GM19035 (cell line): ENCODE data around the gene TCF7L2.

Experiments used
- ATAC-seq: cut with Tn5 transposase; IDR thresholded peaks from one replicate; pipeline ENCODE4 v1.9.1; 2021; ENCODE audit not compliant: unreplicated experiment

Gene TCF7L2

GRCh38 chr10:112991888-112992491 is 41.9 kb downstream of the TCF7L2 start:
- ATAC-seq = no peak

DNA sequence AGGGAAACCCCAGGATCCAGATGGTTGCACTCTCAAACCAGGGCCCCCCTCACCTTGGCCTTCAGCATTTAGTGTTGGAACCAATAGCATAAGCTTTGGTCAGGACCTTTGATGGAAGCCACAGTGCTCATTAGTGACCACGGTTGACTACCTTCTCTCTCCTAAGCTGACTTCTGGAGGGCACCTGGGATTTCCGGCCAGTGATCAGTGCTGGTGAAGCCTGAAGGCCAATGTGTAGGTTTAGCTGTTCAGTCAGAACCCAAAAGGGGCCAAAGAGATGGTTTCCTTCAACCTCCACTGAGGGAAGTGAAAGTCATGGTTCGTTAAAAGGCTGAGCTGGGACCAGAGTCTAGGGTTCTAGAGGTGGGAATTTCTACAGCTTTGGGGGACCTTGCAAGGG is 46.4 kb downstream of the TCF7L2 start:
- ATAC-seq = no peak

DNA sequence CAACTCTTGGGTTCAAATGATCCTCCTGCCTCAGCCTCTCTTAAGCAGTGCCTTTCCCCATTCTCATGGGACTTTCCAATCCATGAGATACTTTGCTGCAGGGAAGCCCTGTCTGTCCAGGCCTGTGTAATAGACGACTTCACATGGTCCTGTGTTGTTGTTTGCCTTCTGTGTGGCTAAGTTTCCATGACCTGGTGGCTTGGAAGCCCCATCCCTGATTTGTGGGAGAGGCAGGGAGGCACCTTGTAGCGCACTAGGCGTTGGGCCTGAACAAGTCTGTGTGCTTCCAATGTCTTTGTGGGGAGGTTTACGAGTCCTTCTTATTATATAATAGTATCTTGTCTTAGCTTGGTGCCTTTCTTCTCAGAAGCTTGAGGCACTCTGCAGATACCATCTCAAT is 49.1 kb downstream of the TCF7L2 start:
- no peak for ATAC-seq

GRCh38 chr10:113000442-113000841 is 50.4 kb downstream of the TCF7L2 start:
- no peak for ATAC-seq

DNA sequence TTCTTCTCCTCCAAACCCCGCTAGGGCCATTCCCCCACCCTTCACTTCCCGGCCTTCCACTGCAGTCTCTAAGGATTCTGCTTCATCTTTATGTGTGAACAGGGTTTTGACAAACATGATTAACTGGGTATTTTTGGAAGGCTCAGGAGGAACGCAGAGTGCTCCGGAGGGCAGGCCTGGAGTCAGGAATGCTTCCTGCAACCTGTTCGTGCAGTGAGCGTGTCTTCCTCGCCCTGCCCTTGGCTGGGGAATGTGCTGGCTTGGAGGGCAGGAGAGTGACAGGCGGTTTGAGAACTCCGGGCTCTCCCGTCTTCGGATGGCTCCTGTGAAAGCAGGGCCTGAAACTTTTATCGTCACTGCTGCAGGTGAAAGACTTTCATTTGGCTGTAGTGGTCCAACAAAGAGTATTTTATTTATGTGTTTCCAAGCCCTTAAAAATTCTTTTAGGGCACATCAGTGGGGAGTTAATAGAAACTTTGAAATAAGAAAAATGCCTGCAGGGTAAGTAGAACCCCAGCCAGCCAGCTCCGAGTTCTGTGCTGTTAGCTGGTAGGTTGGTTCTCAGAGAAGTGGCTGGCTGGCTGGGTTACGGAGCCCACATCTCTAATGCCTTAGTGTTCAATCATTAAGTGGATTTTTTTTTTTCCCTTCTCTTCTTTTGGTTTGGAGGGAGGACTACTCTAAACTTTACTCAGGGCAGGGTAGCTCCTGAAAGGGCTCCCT is 51.0 kb downstream of the TCF7L2 start:
- no peak for ATAC-seq

- ATAC-seq = no peak
Measured at GRCh38 chr10:113001599-113002448, 51.8 kb downstream of the TCF7L2 start.

- ATAC-seq = no peak
Measured at GRCh38 chr10:113002449-113002777, 52.4 kb downstream of the TCF7L2 start.

DNA sequence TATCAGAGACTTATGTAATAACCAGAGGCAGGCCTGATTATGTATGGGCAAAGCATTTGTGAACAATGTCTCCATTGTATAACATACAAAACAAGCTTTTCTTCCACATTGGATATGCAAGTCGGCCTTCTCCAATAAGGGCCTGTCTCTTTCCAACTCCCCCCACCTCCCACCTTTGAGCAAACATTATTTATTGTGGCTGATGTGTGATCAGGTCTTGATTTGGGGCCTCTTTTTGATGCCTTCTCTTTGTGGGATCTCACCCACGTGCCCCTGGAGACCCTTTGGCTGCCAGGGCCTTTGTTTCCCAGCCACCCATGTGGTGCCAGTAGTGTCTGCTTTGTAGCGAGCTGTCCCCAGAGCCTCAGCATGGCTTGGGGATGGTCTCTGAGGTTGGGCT is 53.0 kb downstream of the TCF7L2 start:
- ATAC-seq = no peak

GRCh38 chr10:113004069-113004618 is 54.1 kb downstream of the TCF7L2 start:
- no peak for ATAC-seq

DNA sequence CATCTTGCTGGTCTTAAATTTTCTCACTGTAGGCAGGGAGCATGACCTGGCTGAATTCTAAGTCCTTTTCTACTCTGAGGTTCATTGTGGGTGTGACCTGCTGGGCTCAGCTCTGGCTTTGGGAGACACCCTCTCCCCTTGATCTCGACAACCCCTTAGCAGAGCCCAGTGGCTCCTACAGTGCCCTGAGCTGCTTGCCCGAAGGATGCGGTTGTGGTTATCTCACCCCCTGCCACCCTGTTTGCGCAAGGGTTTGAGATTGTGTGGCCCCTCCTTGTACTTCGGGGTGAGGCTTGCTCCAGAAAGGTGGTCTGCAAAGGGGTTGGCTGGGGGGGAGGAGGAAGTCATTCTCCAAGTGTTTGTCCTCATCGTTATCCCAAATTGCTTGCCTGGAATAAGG is 55.3 kb downstream of the TCF7L2 start:
- no peak for ATAC-seq

DNA sequence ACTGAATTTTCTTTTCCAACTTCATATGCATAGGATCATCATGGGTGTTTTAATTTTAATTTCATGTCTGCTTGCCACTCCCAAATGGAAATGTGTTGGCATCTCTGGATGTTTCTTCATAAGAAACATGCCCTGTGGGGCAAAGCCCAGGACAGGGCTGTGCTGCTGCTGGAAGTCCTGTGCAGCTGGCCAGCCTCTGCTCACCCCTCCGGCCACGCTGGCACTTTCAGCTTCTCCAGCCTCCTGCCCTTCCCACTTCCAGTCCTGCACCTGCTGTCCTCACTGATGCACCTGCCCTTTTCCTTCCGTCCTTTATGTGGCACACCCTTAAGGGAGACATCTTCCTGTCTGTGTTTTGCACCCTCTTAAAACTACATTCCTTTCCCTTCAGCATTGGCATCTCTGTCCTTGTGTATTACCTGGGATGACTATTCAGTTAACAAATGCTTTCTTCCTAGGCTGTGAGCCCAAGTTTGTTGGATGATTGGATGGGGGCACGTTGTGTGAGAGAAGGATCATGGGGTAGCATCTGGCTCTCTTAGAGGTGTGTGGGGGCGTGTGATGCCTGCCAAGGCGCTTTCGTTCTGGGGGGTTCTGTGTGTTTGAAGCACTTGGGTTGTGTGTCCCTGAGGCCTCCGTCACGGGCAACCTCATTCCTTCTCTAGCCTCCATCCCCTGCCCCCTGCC is 56.8 kb downstream of the TCF7L2 start:
- no peak for ATAC-seq

GRCh38 chr10:113007343-113007771 is 57.3 kb downstream of the TCF7L2 start:
- ATAC-seq = no peak

DNA sequence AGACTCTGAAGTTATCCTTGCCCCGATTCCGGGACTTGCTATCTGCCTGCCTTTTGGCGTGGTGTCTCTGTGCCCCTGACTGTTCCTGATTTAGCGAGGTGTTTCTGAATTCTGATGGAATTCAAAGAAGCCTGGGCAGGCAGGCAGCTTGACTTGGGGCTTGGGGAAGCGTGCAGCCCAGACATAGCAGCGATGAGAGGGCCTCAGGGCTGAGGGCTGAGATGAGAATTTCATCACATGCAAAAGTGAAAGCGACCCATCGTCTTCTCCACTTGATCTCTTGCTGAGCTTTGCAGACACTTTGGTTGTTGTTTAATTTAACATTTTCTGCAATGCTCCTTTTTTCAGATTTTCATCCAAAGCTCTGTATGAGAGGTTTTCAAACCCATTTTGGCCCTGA is 57.8 kb downstream of the TCF7L2 start:
- ATAC-seq = no peak

DNA sequence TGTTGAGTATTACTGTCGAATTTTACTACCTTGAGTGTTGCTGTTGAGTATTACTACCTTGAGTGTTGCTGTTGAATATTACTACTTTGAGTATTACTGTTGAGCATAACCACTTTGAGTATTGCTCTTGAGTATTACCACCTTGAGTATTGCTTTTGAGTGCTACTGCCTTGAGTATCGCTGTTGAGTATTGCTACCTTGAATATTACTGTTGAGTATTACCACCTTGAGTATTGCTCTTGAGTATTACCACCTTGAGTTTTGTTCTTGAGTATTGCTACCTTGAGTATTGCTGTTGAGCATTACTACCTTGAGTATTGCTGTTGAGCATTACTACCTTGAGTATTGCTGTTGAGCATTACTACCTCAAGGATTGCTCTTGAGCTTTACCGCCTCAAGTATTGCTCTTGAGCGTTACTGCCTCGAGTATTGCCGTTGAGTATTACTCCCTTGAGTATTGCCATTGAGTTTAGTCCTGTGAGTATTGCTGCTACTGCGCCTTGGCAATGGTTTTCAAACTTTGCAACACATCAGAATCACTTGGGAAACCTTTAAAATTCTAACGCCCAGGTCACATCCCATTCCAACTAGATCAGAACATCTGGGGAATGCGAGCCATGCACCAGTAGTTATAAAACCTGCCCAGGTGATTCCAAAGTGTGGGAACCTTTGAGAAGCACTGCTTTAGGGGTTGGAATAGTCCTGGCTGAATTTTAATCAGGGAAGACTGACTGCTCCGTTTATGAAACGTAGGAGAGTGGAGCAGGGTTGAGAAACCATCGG is 61.7 kb downstream of the TCF7L2 start:
- no peak for ATAC-seq

GRCh38 chr10:113015201-113015600 is 65.2 kb downstream of the TCF7L2 start:
- no peak for ATAC-seq

DNA sequence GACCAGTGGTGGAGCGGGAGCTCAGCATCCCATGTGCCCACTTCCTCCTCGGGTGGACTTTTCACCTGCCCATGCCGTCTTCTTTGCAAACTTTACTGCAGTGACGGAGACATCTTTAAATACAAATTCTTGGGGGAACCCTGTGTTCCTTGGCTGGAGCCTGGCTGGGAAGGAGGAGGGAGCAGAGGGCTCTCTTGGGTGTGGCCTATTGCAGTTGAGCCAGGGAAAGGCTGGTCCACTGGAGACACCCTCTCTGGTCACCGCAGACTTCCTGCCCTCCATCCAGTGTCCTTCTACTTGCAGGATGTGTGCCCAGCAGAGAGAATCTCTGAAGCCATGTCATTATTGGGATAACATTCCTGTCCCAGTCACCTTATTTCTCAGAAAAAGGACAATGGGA is 67.3 kb downstream of the TCF7L2 start:
- no peak for ATAC-seq

- no peak for ATAC-seq
Measured at GRCh38 chr10:113018034-113018433, 68.0 kb downstream of the TCF7L2 start.

DNA sequence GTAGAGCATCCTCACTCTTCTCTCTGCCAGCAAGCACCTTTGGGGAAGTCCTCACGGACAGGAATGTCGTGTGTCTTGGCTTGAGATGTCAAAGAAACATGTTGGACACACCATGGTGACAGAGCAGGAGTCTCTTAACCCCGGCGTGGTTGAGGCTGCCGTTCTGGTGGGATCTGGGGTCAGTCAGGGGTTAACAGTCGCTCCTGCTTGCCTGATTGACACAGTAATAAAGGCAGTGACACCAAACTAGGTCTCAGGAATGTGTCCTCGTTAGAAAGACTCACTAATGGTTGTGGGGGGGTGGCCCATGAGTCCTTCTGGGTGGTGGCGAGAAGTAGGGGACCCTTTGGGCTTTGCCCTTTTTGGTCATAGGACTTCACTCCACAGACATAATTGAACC is 69.0 kb downstream of the TCF7L2 start:
- ATAC-seq = no peak

GRCh38 chr10:113019692-113020474 is 69.8 kb downstream of the TCF7L2 start:
- no peak for ATAC-seq

DNA sequence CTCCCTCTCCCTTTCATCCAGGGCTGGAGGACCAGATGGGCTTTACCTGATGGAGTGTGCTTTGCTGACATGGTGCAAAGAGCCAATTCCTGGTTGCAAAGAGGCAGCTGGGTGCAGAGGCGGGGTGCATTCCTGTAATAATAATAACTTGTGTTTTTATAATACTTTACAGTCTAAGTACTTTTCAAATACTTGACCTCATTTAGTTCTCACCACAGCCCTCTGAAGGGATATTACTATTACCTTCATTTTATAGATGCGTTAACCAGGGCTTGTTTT is 70.4 kb downstream of the TCF7L2 start:
- ATAC-seq = no peak
